ENCODE results near the gene VPS52.
"Not testable (repeated sequence)": the region's sequence is repeated elsewhere in the genome, so short reads cannot be mapped to it uniquely, and the experiment has no call there.

Gene VPS52

GRCh38 chr6:33236852-33237251 is 34.8 kb downstream of the VPS52 start:
- no peak overlapping the region for H3K27ac ChIP-seq (ENCODE audit: low read depth, low read length)
- H3K9me3 ChIP-seq (ENCODE audit: low read length), result no peaks in the 10 kb centered on the region
- no peaks in the 10 kb centered on the region for H3K36me3 ChIP-seq (ENCODE audit: insufficient read depth, low read length)
- H3K27me3 ChIP-seq (ENCODE audit: control insufficient read depth in 1 of 2, insufficient read depth in 2 of 2, low read length in 2 of 2), result no peaks in the 10 kb centered on the region
- H3K9ac ChIP-seq (ENCODE audit: low read length), result no peak overlapping the region
- H3K4me3 ChIP-seq (ENCODE audit: low read depth in 1 of 2, low read length in 2 of 2), result no peak overlapping the region
- no peaks in the 10 kb centered on the region for H3K4me1 ChIP-seq (ENCODE audit: insufficient read depth, low read length)

- Histone ChIP-seq H3K4me3 (ENCODE audit: low read depth in 1 of 2, low read length in 2 of 2) (no peak overlapping the region), H3K9ac (ENCODE audit: low read length) (no peak overlapping the region), H3K9me3 (ENCODE audit: low read length) (no peaks in the 10 kb centered on the region), H3K27me3 (ENCODE audit: control insufficient read depth in 1 of 2, insufficient read depth in 2 of 2, low read length in 2 of 2) (no peaks in the 10 kb centered on the region), H3K36me3 (ENCODE audit: insufficient read depth, low read length) (no peaks in the 10 kb centered on the region), H3K27ac (ENCODE audit: low read depth, low read length) (no peak overlapping the region), H3K4me1 (ENCODE audit: insufficient read depth, low read length) (no peaks in the 10 kb centered on the region)
Measured at GRCh38 chr6:33236328-33236727, 35.3 kb downstream of the VPS52 start.

GRCh38 chr6:33235221-33235634 is 36.4 kb downstream of the VPS52 start:
- H3K9ac ChIP-seq (ENCODE audit: low read length), result no peak overlapping the region
- no peaks in the 10 kb centered on the region for H3K9me3 ChIP-seq (ENCODE audit: low read length)
- no peaks in the 10 kb centered on the region for H3K4me1 ChIP-seq (ENCODE audit: insufficient read depth, low read length)
- no peaks in the 10 kb centered on the region for H3K27me3 ChIP-seq (ENCODE audit: control insufficient read depth in 1 of 2, insufficient read depth in 2 of 2, low read length in 2 of 2)
- H3K36me3 ChIP-seq (ENCODE audit: insufficient read depth, low read length), result no peaks in the 10 kb centered on the region
- no peak overlapping the region for H3K27ac ChIP-seq (ENCODE audit: low read depth, low read length)
- H3K4me3 ChIP-seq (ENCODE audit: low read depth in 1 of 2, low read length in 2 of 2), result no peak overlapping the region

GRCh38 chr6:33226503-33227120 is 45.1 kb downstream of the VPS52 start:
- H3K4me3 ChIP-seq (ENCODE audit: low read depth in 1 of 2, low read length in 2 of 2); H3K9ac ChIP-seq (ENCODE audit: low read length); H3K27me3 ChIP-seq (ENCODE audit: control insufficient read depth in 1 of 2, insufficient read depth in 2 of 2, low read length in 2 of 2); H3K4me1 ChIP-seq (ENCODE audit: insufficient read depth, low read length); H3K9me3 ChIP-seq (ENCODE audit: low read length); H3K36me3 ChIP-seq (ENCODE audit: insufficient read depth, low read length); H3K27ac ChIP-seq (ENCODE audit: low read depth, low read length): not testable (repeated sequence)

GRCh38 chr6:33217681-33218080 is 54.0 kb downstream of the VPS52 start:
- no peaks in the 10 kb centered on the region for H3K9me3 ChIP-seq (ENCODE audit: low read length)
- no peak overlapping the region for H3K27ac ChIP-seq (ENCODE audit: low read depth, low read length)
- no peak overlapping the region for H3K4me3 ChIP-seq (ENCODE audit: low read depth in 1 of 2, low read length in 2 of 2)
- H3K4me1 ChIP-seq (ENCODE audit: insufficient read depth, low read length), result peaks cover 8% of the 10 kb centered on the region
- no peak overlapping the region for H3K9ac ChIP-seq (ENCODE audit: low read length)
- H3K36me3 ChIP-seq (ENCODE audit: insufficient read depth, low read length), result no peaks in the 10 kb centered on the region
- no peaks in the 10 kb centered on the region for H3K27me3 ChIP-seq (ENCODE audit: control insufficient read depth in 1 of 2, insufficient read depth in 2 of 2, low read length in 2 of 2)

GRCh38 chr6:33217246-33217645 is 54.4 kb downstream of the VPS52 start:
- H3K9me3 ChIP-seq (ENCODE audit: low read length), result no peaks in the 10 kb centered on the region
- peaks cover 2% of the 10 kb centered on the region for H3K36me3 ChIP-seq (ENCODE audit: insufficient read depth, low read length)
- H3K27ac ChIP-seq (ENCODE audit: low read depth, low read length), result no peak overlapping the region
- H3K9ac ChIP-seq (ENCODE audit: low read length), result no peak overlapping the region
- H3K27me3 ChIP-seq (ENCODE audit: control insufficient read depth in 1 of 2, insufficient read depth in 2 of 2, low read length in 2 of 2), result no peaks in the 10 kb centered on the region
- no peak overlapping the region for H3K4me3 ChIP-seq (ENCODE audit: low read depth in 1 of 2, low read length in 2 of 2)
- peaks cover 12% of the 10 kb centered on the region for H3K4me1 ChIP-seq (ENCODE audit: insufficient read depth, low read length)

- Histone ChIP-seq H3K9ac (ENCODE audit: low read length) (no peak overlapping the region), H3K4me1 (ENCODE audit: insufficient read depth, low read length) (peaks cover 13% of the 10 kb centered on the region), H3K27ac (ENCODE audit: low read depth, low read length) (no peak overlapping the region), H3K4me3 (ENCODE audit: low read depth in 1 of 2, low read length in 2 of 2) (no peak overlapping the region), H3K9me3 (ENCODE audit: low read length) (no peaks in the 10 kb centered on the region), H3K36me3 (ENCODE audit: insufficient read depth, low read length) (peaks cover 10% of the 10 kb centered on the region), H3K27me3 (ENCODE audit: control insufficient read depth in 1 of 2, insufficient read depth in 2 of 2, low read length in 2 of 2) (no peaks in the 10 kb centered on the region)
Measured at GRCh38 chr6:33216117-33216649, 55.5 kb downstream of the VPS52 start.

GRCh38 chr6:33215271-33216116 is 56.2 kb downstream of the VPS52 start:
- Histone ChIP-seq H3K4me3 (ENCODE audit: low read depth in 1 of 2, low read length in 2 of 2) (no peak overlapping the region), H3K27me3 (ENCODE audit: control insufficient read depth in 1 of 2, insufficient read depth in 2 of 2, low read length in 2 of 2) (no peaks in the 10 kb centered on the region), H3K9me3 (ENCODE audit: low read length) (no peaks in the 10 kb centered on the region), H3K36me3 (ENCODE audit: insufficient read depth, low read length) (peaks cover 16% of the 10 kb centered on the region), H3K9ac (ENCODE audit: low read length) (no peak overlapping the region), H3K27ac (ENCODE audit: low read depth, low read length) (no peak overlapping the region), H3K4me1 (ENCODE audit: insufficient read depth, low read length) (peaks cover 13% of the 10 kb centered on the region)

- Histone ChIP-seq H3K36me3 (ENCODE audit: insufficient read depth, low read length) (peaks cover 29% of the 10 kb centered on the region), H3K9ac (ENCODE audit: low read length) (peak overlapping the region; percentile 38), H3K27me3 (ENCODE audit: control insufficient read depth in 1 of 2, insufficient read depth in 2 of 2, low read length in 2 of 2) (no peaks in the 10 kb centered on the region), H3K9me3 (ENCODE audit: low read length) (no peaks in the 10 kb centered on the region), H3K27ac (ENCODE audit: low read depth, low read length) (peak overlapping the region; percentile 68), H3K4me3 (ENCODE audit: low read depth in 1 of 2, low read length in 2 of 2) (peak overlapping the region; percentile 71 to 77), H3K4me1 (ENCODE audit: insufficient read depth, low read length) (peaks cover 18% of the 10 kb centered on the region)
Measured at GRCh38 chr6:33213989-33214335, 57.7 kb downstream of the VPS52 start.

GRCh38 chr6:33213166-33213988 is 58.3 kb downstream of the VPS52 start:
- H3K9me3 ChIP-seq (ENCODE audit: low read length), result no peaks in the 10 kb centered on the region
- peaks cover 29% of the 10 kb centered on the region for H3K36me3 ChIP-seq (ENCODE audit: insufficient read depth, low read length)
- peak overlapping the region; percentile 71 to 77 for H3K4me3 ChIP-seq (ENCODE audit: low read depth in 1 of 2, low read length in 2 of 2)
- peak overlapping the region; percentile 68 for H3K27ac ChIP-seq (ENCODE audit: low read depth, low read length)
- H3K27me3 ChIP-seq (ENCODE audit: control insufficient read depth in 1 of 2, insufficient read depth in 2 of 2, low read length in 2 of 2), result no peaks in the 10 kb centered on the region
- H3K4me1 ChIP-seq (ENCODE audit: insufficient read depth, low read length), result peaks cover 20% of the 10 kb centered on the region
- H3K9ac ChIP-seq (ENCODE audit: low read length), result peak overlapping the region; percentile 38

GRCh38 chr6:33212857-33213165 is 58.9 kb downstream of the VPS52 start:
- Histone ChIP-seq H3K36me3 (ENCODE audit: insufficient read depth, low read length) (peaks cover 29% of the 10 kb centered on the region), H3K9ac (ENCODE audit: low read length) (peak overlapping the region; percentile 38), H3K27me3 (ENCODE audit: control insufficient read depth in 1 of 2, insufficient read depth in 2 of 2, low read length in 2 of 2) (no peaks in the 10 kb centered on the region), H3K4me3 (ENCODE audit: low read depth in 1 of 2, low read length in 2 of 2) (peak overlapping the region; percentile 71 to 77), H3K4me1 (ENCODE audit: insufficient read depth, low read length) (peaks cover 20% of the 10 kb centered on the region), H3K27ac (ENCODE audit: low read depth, low read length) (peak overlapping the region; percentile 68), H3K9me3 (ENCODE audit: low read length) (no peaks in the 10 kb centered on the region)
